Spleen (tissue), 11 donors: ENCODE results near the gene ABRACL. TPM values are rescaled to one million over a fixed set of nuclear protein-coding genes. Genes with fewer than 3 reads are reported as not detected.

Experiments
- DNase-seq: peaks from one replicate; pipeline ENCODE4 v3.0.0-alpha.2; 2020
- H3K27ac ChIP-seq, 8 donors: fragments of 200-600 bp; sonication (generic) in 7 of 8; 1 replicate in 4 of 8; 2 replicates in 4 of 8; pipeline versions ENCODE4 v1.5.0 to v1.8.0; 2016 to 2021; ENCODE audit warnings: inconsistent platforms in 4 of 8, mild to moderate bottlenecking in 4 of 8, moderate library complexity in 1 of 8
- H3K27me3 ChIP-seq, 7 donors: fragments of 200-600 bp; sonication (generic) in 6 of 7; replicated peaks in 1 of 7; 1 replicate in 4 of 7; 2 replicates in 3 of 7; pipeline versions ENCODE4 v1.5.0 to v1.8.0; 2016 to 2021; ENCODE audit warnings: inconsistent platforms in 3 of 7, mild to moderate bottlenecking in 1 of 7
- H3K36me3 ChIP-seq, 6 donors: fragments of 200-600 bp; sonication (generic) in 5 of 6; 1 replicate in 4 of 6; 2 replicates in 2 of 6; pipeline versions ENCODE4 v1.5.0 to v1.8.0; 2016 to 2021; ENCODE audit warnings: inconsistent platforms in 2 of 6
- H3K4me1 ChIP-seq, 6 donors: fragments of 200-600 bp; sonication (generic) in 5 of 6; 1 replicate in 3 of 6; 2 replicates in 3 of 6; pipeline versions ENCODE4 v1.5.0 to v1.8.0; 2016 to 2021; ENCODE audit warnings: inconsistent platforms in 3 of 6
- H3K4me3 ChIP-seq, 8 donors: fragments of 200-600 bp; sonication (generic) in 7 of 8; 1 replicate in 4 of 8; 2 replicates in 4 of 8; pipeline versions ENCODE4 v1.5.0 to v1.8.0; 2016 to 2021; ENCODE audit warnings: inconsistent platforms in 4 of 8, mild to moderate bottlenecking in 4 of 8, moderate library complexity in 2 of 8
- H3K9me3 ChIP-seq, 8 donors: fragments of 200-600 bp; sonication (generic) in 7 of 8; 1 replicate in 4 of 8; 2 replicates in 4 of 8; pipeline versions ENCODE4 v1.5.0 to v1.8.0; 2016 to 2021; ENCODE audit warnings: inconsistent platforms in 4 of 8
- POLR2A ChIP-seq, 3 donors: fragments of 450-650 bp; IDR thresholded peaks; one replicate each; pipeline ENCODE4 v1.5.1; 2017; ENCODE audit warnings: antibody characterized with exemption in 3 of 3, mild to moderate bottlenecking in 1 of 3
- POLR2AphosphoS5 ChIP-seq, 3 donors: sonication (generic); formaldehyde crosslinking; IDR thresholded peaks; one replicate each; pipeline ENCODE4 v1.5.1; 2017; ENCODE audit warnings: antibody characterized with exemption in 3 of 3
- WGBS, 5 donors: extraction: QIAGEN DNeasy Blood & Tissue Kit in 3 of 5; methylation state at CpG; one replicate each; pipeline versions ENCODE4 v1.1.5 to v1.1.7; 2013 to 2018; 5-methylcytosine and 5-hydroxymethylcytosine counted together
- intact Hi-C: fragments of 100-400 bp; cut with DNase I; formaldehyde crosslinking; loops from one replicate; pipeline ENCODE4 v1.15.0; 2023; ENCODE audit warnings: low total_unique reads
- polyA plus RNA-seq, 3 donors: library from polyadenylated mRNA; stranded (reverse); fragments of 200-250 nt; gene quantifications; one replicate each; pipeline ENCODE4 v1.2.1, GENCODE V29; 2013
- total RNA-seq, 7 donors: library from RNA; depleted of rRNA in 3 of 7; stranded (reverse); fragments of >200 nt in 3 of 7; fragmentation: NEBNext Ultra II Directional in 4 of 7; extraction: Animal tissue kit (Norgen Biotek cat#: 25700) in 4 of 7; gene quantifications; one replicate each; pipeline versions ENCODE4 v1.1.0 to v1.2.1, GENCODE V29; 2016 to 2021
- TF ChIP-seq, protein P1 (sequence below), 11 experiments: fragments of 200-600 bp in 7 of 11; fragments of 450-650 bp in 4 of 11; sonication (generic) in 4 of 11; IDR thresholded peaks in 8 of 11; conservative IDR thresholded peaks in 3 of 11; 1 replicate in 7 of 11; 2 replicates in 4 of 11; pipeline versions ENCODE4 v1.4.0 to v1.8.0; 2016 to 2021; ENCODE audit warnings: antibody characterized with exemption in 11 of 11, inconsistent platforms in 4 of 11, mild to moderate bottlenecking in 1 of 11
- donor health status: healthy with polysubstance abuse.
- donor health status: DM: no; HTN: no; CAD: no; lungs with moderate emphysema.
- donor health status: DM: no; HTN: no; CAD: no.
- donor health status: Bipolar disorder and iron deficiency.
- donor health status: healthy.
- donor health status: DM: no; HTN: no; CAD: no.
- donor health status: DM: yes; HTN: yes; CAD: no.

The ABRACL gene
- total and polyA plus RNA-seq, 10 donors: 56.5 to 183 (median 78.0) TPM

DNA sequence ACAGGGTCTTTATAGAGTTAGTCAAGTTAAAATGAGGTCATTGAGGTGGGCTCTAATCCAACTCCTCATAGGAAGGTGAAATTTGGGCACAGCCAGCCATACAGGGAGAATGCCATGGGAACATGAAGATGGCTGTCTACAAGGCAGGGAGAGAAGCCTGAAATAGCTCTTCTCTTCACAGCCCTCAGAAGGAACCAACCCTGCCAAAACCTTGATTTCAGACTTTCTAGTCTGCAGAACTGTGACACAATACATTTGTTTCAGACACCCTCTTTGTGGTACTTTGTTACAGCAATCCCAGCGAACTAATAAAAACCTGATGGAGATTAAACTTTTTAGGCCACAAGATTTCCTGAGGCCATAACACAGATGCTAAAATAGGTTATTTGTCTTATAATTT, 63.3 kb downstream of the ABRACL start:
- Histone ChIP-seq H3K4me3 (no peak overlapping the region), H3K4me1 (no peaks in the 10 kb centered on the region), H3K27me3 (no peaks in the 10 kb centered on the region), H3K9me3 (no peaks in the 10 kb centered on the region), H3K36me3 (no peaks in the 10 kb centered on the region), H3K27ac (no peak overlapping the region)
- WGBS, 5 donors: 93 to 97% (median 95%) methylated on average over 1 of the region's 1 CpG
- TF ChIP-seq, protein P1, sequence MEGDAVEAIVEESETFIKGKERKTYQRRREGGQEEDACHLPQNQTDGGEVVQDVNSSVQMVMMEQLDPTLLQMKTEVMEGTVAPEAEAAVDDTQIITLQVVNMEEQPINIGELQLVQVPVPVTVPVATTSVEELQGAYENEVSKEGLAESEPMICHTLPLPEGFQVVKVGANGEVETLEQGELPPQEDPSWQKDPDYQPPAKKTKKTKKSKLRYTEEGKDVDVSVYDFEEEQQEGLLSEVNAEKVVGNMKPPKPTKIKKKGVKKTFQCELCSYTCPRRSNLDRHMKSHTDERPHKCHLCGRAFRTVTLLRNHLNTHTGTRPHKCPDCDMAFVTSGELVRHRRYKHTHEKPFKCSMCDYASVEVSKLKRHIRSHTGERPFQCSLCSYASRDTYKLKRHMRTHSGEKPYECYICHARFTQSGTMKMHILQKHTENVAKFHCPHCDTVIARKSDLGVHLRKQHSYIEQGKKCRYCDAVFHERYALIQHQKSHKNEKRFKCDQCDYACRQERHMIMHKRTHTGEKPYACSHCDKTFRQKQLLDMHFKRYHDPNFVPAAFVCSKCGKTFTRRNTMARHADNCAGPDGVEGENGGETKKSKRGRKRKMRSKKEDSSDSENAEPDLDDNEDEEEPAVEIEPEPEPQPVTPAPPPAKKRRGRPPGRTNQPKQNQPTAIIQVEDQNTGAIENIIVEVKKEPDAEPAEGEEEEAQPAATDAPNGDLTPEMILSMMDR (IDR thresholded peaks at IDR 0.05 in 8 of 11, conservative IDR thresholded peaks at IDR 0.05 in 3 of 11): no peak
- TF ChIP-seq POLR2A (IDR thresholded peaks at IDR 0.05) (no peak), POLR2AphosphoS5 (IDR thresholded peaks at IDR 0.05) (no peak)
- intact Hi-C loops: no loop called here
- DNase-seq: no peak

Other genes starting within 250 kb of the ABRACL start
- gene ECT2L, start 232.7 kb upstream of the ABRACL start, total RNA-seq: under 1 TPM in 1 of 7 donors, not detected in 6; 0.13 TPM
- under 1 TPM in 2 of 3 donors, not detected in 1; 0.12 to 0.17 TPM for gene ECT2L, start 232.7 kb upstream of the ABRACL start, polyA plus RNA-seq
- gene REPS1, start 40.5 kb upstream of the ABRACL start, total RNA-seq: 10 to 100 TPM; 41.2 to 75.7 (median 61.6) TPM
- gene REPS1, start 40.5 kb upstream of the ABRACL start, polyA plus RNA-seq: 10 to 100 TPM; 17.2 to 31.5 (median 26.5) TPM
- 100 to 1,000 TPM in 2 of 7 donors, 10 to 100 TPM in 5; 61.3 to 104 (median 81.2) TPM for gene HECA, start 106.3 kb downstream of the ABRACL start, total RNA-seq
- gene HECA, start 106.3 kb downstream of the ABRACL start, polyA plus RNA-seq: 10 to 100 TPM; 15.6 to 25.7 (median 16.2) TPM